Liver (tissue), 9 donors: ENCODE results near the gene PLXNB2. TPM values are rescaled to one million over a fixed set of nuclear protein-coding genes. Genes with fewer than 3 reads are reported as not detected.

ENCODE experiments used
- DNase-seq: peaks from one replicate; pipeline ENCODE4 v3.0.0-alpha.2; 2017; ENCODE audit warnings: low spot score
- H3K27ac ChIP-seq, 2 donors: one replicate each; pipeline ENCODE4 v1.7.0; 2013; ENCODE audit warnings: inconsistent platforms in 2 of 2, low read length in 2 of 2, control low read depth in 1 of 2, low read depth in 1 of 2, mild to moderate bottlenecking in 1 of 2
- H3K27me3 ChIP-seq, 4 donors: one replicate each; pipeline versions ENCODE4 v1.6.1 to v1.7.0; 2013; ENCODE audit warnings: low read length in 3 of 4, inconsistent platforms in 1 of 4, mild to moderate bottlenecking in 1 of 4, moderate library complexity in 1 of 4; ENCODE audit not compliant: control insufficient read depth in 4 of 4, insufficient read depth in 4 of 4
- H3K36me3 ChIP-seq, 4 donors: one replicate each; pipeline versions ENCODE4 v1.6.1 to v1.7.0; 2013; ENCODE audit warnings: low read length in 3 of 4, mild to moderate bottlenecking in 3 of 4, low read depth in 1 of 4, moderate library complexity in 1 of 4; ENCODE audit not compliant: control insufficient read depth in 4 of 4, insufficient read depth in 3 of 4
- H3K4me1 ChIP-seq, 4 donors: one replicate each; pipeline versions ENCODE4 v1.6.1 to v1.7.0; 2013; ENCODE audit warnings: low read length in 3 of 4, mild to moderate bottlenecking in 3 of 4, moderate library complexity in 1 of 4; ENCODE audit not compliant: control insufficient read depth in 4 of 4, insufficient read depth in 4 of 4
- H3K4me3 ChIP-seq, 3 donors: one replicate each; pipeline versions ENCODE4 v1.6.1 to v1.7.0; 2013; ENCODE audit warnings: low read length in 3 of 3, control low read depth in 1 of 3, low read depth in 1 of 3, mild to moderate bottlenecking in 1 of 3
- H3K9ac ChIP-seq, 2 donors: one replicate each; pipeline ENCODE4 v1.7.0; 2013; ENCODE audit warnings: low read length in 2 of 2, mild to moderate bottlenecking in 2 of 2, moderate library complexity in 2 of 2, control low read depth in 1 of 2, low read depth in 1 of 2
- H3K9me3 ChIP-seq, 4 donors: one replicate each; pipeline versions ENCODE4 v1.6.1 to v1.7.0; 2013; ENCODE audit warnings: low read length in 3 of 4; ENCODE audit not compliant: control insufficient read depth in 4 of 4
- CTCF ChIP-seq: fragments of 150-350 bp; IDR thresholded peaks from 2 replicates; pipeline ENCODE4 v1.5.1; 2017; ENCODE audit warnings: improper control_type of control experiment, low read depth, low read length; ENCODE audit not compliant: missing input control
- EGR1 ChIP-seq, 2 donors: IDR thresholded peaks; 2 replicates each; pipeline ENCODE4 v1.6.1; 2016 to 2018; ENCODE audit warnings: antibody characterized with exemption in 2 of 2, low read depth in 2 of 2
- FOXA1 ChIP-seq: IDR thresholded peaks from 2 replicates; pipeline ENCODE4 v1.6.1; 2016; ENCODE audit warnings: antibody characterized with exemption
- FOXA2 ChIP-seq: IDR thresholded peaks from 2 replicates; pipeline ENCODE4 v1.6.1; 2016; ENCODE audit warnings: antibody characterized with exemption
- GABPA ChIP-seq, 2 donors: IDR thresholded peaks in 1 of 2; conservative IDR thresholded peaks in 1 of 2; 2 replicates each; pipeline ENCODE4 v1.6.1; 2016; ENCODE audit warnings: antibody characterized with exemption in 2 of 2, mild to moderate bottlenecking in 1 of 2, moderate library complexity in 1 of 2
- HNF4A ChIP-seq, 2 donors: conservative IDR thresholded peaks; 2 replicates each; pipeline ENCODE4 v1.6.1; 2016; ENCODE audit warnings: antibody characterized with exemption in 2 of 2, mild to moderate bottlenecking in 2 of 2
- HNF4G ChIP-seq: IDR thresholded peaks from 2 replicates; pipeline ENCODE4 v1.6.1; 2016; ENCODE audit warnings: antibody characterized with exemption
- JUND ChIP-seq, 2 donors: IDR thresholded peaks; 2 replicates each; pipeline ENCODE4 v1.6.1; 2016; ENCODE audit warnings: antibody characterized with exemption in 2 of 2
- MAX ChIP-seq: IDR thresholded peaks from 2 replicates; pipeline ENCODE4 v1.6.1; 2016; ENCODE audit warnings: antibody characterized with exemption
- NR2F2 ChIP-seq: IDR thresholded peaks from 2 replicates; pipeline ENCODE4 v1.6.1; 2016; ENCODE audit warnings: antibody characterized with exemption
- RAD21 ChIP-seq, 2 donors: IDR thresholded peaks; 2 replicates each; pipeline ENCODE4 v1.6.1; 2016; ENCODE audit warnings: antibody characterized with exemption in 2 of 2, mild to moderate bottlenecking in 2 of 2
- REST ChIP-seq: IDR thresholded peaks from 2 replicates; pipeline ENCODE4 v1.6.1; 2016; ENCODE audit warnings: antibody characterized with exemption, mild to moderate bottlenecking
- RXRA ChIP-seq, 2 donors: IDR thresholded peaks; 2 replicates each; pipeline ENCODE4 v1.6.1; 2017 to 2018; ENCODE audit warnings: antibody characterized with exemption in 2 of 2, mild to moderate bottlenecking in 1 of 2
- SP1 ChIP-seq: IDR thresholded peaks from 2 replicates; pipeline ENCODE4 v1.6.1; 2018; ENCODE audit warnings: antibody characterized with exemption, mild to moderate bottlenecking
- TAF1 ChIP-seq: conservative IDR thresholded peaks from 2 replicates; pipeline ENCODE4 v1.6.1; 2016; ENCODE audit warnings: antibody characterized with exemption, mild to moderate bottlenecking
- YY1 ChIP-seq: IDR thresholded peaks from 2 replicates; pipeline ENCODE4 v1.6.1; 2016; ENCODE audit warnings: antibody characterized with exemption, mild to moderate bottlenecking
- ZBTB33 ChIP-seq: IDR thresholded peaks from 2 replicates; pipeline ENCODE4 v1.6.1; 2016; ENCODE audit warnings: antibody characterized with exemption
- WGBS: extraction: QIAGEN DNeasy Blood & Tissue Kit; methylation state at CpG from one replicate; pipeline ENCODE4 v1.1.7; 2013; 5-methylcytosine and 5-hydroxymethylcytosine counted together
- polyA plus RNA-seq, 2 donors: library from polyadenylated mRNA; stranded (reverse) in 1 of 2; unstranded in 1 of 2; fragments of 200-250 nt in 1 of 2; fragments of >200 nt in 1 of 2; fragmentation: Nextera tagmentation in 1 of 2; extraction: Ambion mirVana in 1 of 2; gene quantifications; one replicate each; pipeline versions ENCODE4 v1.2.1 to v1.2.3, GENCODE V29; 2013 to 2015
- total RNA-seq, 2 donors: library from RNA; depleted of rRNA; stranded (reverse); fragments of >200 nt; gene quantifications; one replicate each; pipeline ENCODE4 v1.2.3, GENCODE V29; 2014
- donor health status: healthy.
- donor health status: healthy.
- donor health status: healthy.
- donor health status: healthy.
- donor health status: healthy.

Gene PLXNB2
- total and polyA plus RNA-seq, 4 donors, result 28.8 to 95.7 (median 73.9) TPM

DNA sequence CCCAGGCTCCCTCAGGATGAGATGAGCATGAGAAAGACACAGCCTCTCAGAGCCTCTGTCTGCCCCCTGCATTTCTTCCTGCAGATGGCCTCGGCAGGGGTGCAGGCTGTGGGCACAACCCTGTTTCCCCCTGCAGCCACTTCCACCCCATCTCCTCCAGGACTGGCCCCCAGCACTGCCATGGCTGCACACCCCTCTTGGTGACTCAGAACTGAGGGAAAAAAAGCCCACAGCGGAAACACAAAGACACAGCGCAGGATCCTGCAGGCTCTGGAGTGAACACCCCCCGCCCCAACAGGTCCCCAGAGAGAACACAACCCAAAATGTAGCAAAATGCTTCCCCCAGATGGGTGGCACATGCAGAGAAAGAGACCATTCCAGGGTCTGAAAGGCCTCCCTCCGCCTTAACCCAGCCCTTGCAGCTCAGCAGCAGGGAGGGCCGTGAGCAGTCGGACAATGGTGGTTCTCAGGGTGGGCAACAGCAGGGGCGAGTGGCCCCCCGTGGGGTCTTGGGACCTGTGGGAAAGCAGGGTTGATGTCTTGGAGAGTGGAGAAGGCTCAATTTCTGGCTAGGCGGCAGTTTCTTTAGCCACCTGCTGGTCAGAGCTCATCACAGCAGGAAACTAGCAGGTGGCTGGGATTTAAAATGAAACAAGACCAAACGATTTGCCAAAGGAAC lies 70.6 kb downstream of the PLXNB2 start:
- Histone ChIP-seq H3K36me3 (peaks cover 2 to 24% (median 12%) of the 10 kb centered on the region in 4 donors), H3K9me3 (no peaks in the 10 kb centered on the region), H3K4me3 (no peak overlapping the region), H3K27me3 (no peaks in the 10 kb centered on the region), H3K4me1 (peaks cover 0 to 21% (median 10%) of the 10 kb centered on the region in 4 donors), H3K27ac (no peak overlapping the region), H3K9ac (no peak overlapping the region)
- 75% methylated on average over 11 of the region's 11 CpGs for WGBS
- no peak for TF ChIP-seq RXRA (IDR thresholded peaks at IDR 0.05)
- TF ChIP-seq NR2F2, result no peak
- peak; percentile 43 for TF ChIP-seq CTCF
- TF ChIP-seq HNF4G, result no peak
- no peak for TF ChIP-seq FOXA1
- no peak for TF ChIP-seq ZBTB33
- TF ChIP-seq HNF4A (conservative IDR thresholded peaks at IDR 0.05), result no peak
- peak in 1 of 2 donors; percentile 74 for TF ChIP-seq RAD21 (IDR thresholded peaks at IDR 0.05)
- no peak for DNase-seq

- no peaks in the 10 kb centered on the region for H3K27me3 ChIP-seq
- H3K36me3 ChIP-seq, result peaks cover 5 to 28% (median 7%) of the 10 kb centered on the region in 4 donors
- no peak for TF ChIP-seq RAD21 (IDR thresholded peaks at IDR 0.05)
- no peaks in the 10 kb centered on the region for H3K9me3 ChIP-seq
- no peak overlapping the region for H3K4me3 ChIP-seq
- WGBS, result 95% methylated on average over 18 of the region's 18 CpGs
- DNase-seq, result no peak
- peaks cover 0 to 5% (median under 1%) of the 10 kb centered on the region in 4 donors for H3K4me1 ChIP-seq
- H3K27ac ChIP-seq, result no peak overlapping the region
- H3K9ac ChIP-seq, result no peak overlapping the region
Observed at GRCh38 chr22:50233223-50233622, 74.2 kb downstream of the PLXNB2 start.

DNA sequence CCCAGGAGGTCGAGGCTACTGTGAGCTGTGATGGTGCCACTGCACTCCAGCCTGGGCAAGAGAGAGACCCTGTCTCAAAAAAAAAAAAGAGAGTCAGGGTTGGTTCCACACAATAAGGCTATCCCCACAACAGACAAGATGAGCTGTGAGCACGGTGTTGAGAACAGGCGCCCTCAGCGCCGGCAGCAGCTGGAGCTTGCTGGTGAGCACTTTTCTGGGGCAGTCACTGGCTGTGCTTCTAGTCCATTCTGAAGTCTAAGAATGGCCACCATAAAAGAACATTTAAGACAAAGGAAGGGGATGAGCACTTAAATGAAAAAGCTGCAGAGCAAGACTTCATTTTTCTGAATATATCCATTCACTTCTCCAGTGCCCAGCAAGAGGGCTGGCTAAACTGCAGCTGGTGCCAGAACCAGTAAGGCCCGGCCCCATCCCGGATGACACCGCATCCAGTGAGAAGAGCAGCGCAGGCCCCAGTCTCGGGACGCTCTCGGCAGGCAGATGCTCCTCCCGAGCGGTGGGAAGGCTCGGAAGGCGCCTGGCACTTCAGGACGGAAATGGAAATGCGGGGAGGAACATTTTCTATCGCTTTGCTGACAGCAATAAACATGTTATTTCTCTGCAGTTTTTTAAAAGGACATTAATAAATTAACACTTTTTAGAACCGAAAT lies 74.8 kb downstream of the PLXNB2 start:
- no peak overlapping the region for H3K4me3 ChIP-seq
- H3K27ac ChIP-seq, result no peak overlapping the region
- H3K36me3 ChIP-seq, result peaks cover 5 to 32% (median 8%) of the 10 kb centered on the region in 4 donors
- DNase-seq, result no peak
- no peaks in the 10 kb centered on the region for H3K9me3 ChIP-seq
- no peak overlapping the region for H3K9ac ChIP-seq
- no peaks in the 10 kb centered on the region for H3K27me3 ChIP-seq
- WGBS, result 95% methylated on average over 20 of the region's 20 CpGs
- H3K4me1 ChIP-seq, result peaks cover 0 to 5% (median under 1%) of the 10 kb centered on the region in 4 donors
- TF ChIP-seq HNF4A (conservative IDR thresholded peaks at IDR 0.05), result no peak
- TF ChIP-seq JUND (IDR thresholded peaks at IDR 0.05), result no peak
- TF ChIP-seq EGR1 (IDR thresholded peaks at IDR 0.05; ENCODE audit: low read depth in 2 of 2), result no peak
- no peak for TF ChIP-seq RXRA (IDR thresholded peaks at IDR 0.05)
- no peak for TF ChIP-seq REST
- no peak for TF ChIP-seq YY1
- no peak for TF ChIP-seq SP1
- no peak for TF ChIP-seq GABPA (IDR thresholded peaks at IDR 0.05 in 1 of 2, conservative IDR thresholded peaks at IDR 0.05 in 1 of 2)
- TF ChIP-seq MAX, result no peak
- no peak for TF ChIP-seq FOXA1
- no peak for TF ChIP-seq HNF4G
- no peak for TF ChIP-seq RAD21 (IDR thresholded peaks at IDR 0.05)
- TF ChIP-seq TAF1, result no peak
- no peak for TF ChIP-seq FOXA2
- TF ChIP-seq ZBTB33, result no peak
- TF ChIP-seq NR2F2, result no peak
